Heart right ventricle (tissue), 16 donors: ENCODE results near the gene CMKLR1. TPM values are rescaled to one million over a fixed set of nuclear protein-coding genes. Genes with fewer than 3 reads are reported as not detected.

Source experiments
- ATAC-seq, 8 donors: fragments of 200-7000 bp; cut with Tn5 transposase; one replicate each; pipeline ENCODE4 v1.9.1; 2020; ENCODE audit warnings: mild to moderate bottlenecking in 8 of 8, moderate library complexity in 8 of 8, moderate number of reproducible peaks in 1 of 8
- DNase-seq, 2 donors: peaks; one replicate each; pipeline ENCODE4 v3.0.0-alpha.2; 2020
- H3K27ac ChIP-seq, 10 donors: fragments of 200-600 bp; sonication (generic) in 2 of 10; one replicate each; pipeline versions ENCODE4 v1.5.0 to v1.8.0; 2020 to 2022; ENCODE audit warnings: mild to moderate bottlenecking in 3 of 10
- H3K27me3 ChIP-seq, 7 donors: fragments of 200-600 bp; one replicate each; pipeline ENCODE4 v1.8.0; 2021 to 2022; ENCODE audit warnings: mild to moderate bottlenecking in 2 of 7
- H3K36me3 ChIP-seq, 9 donors: fragments of 200-600 bp; sonication (generic) in 1 of 9; one replicate each; pipeline versions ENCODE4 v1.5.0 to v1.8.0; 2020 to 2022; ENCODE audit warnings: mild to moderate bottlenecking in 2 of 9
- H3K4me1 ChIP-seq, 9 donors: fragments of 200-600 bp; sonication (generic) in 1 of 9; one replicate each; pipeline versions ENCODE4 v1.5.0 to v1.8.0; 2020 to 2022; ENCODE audit warnings: mild to moderate bottlenecking in 4 of 9
- H3K4me3 ChIP-seq, 10 donors: fragments of 200-600 bp; sonication (generic) in 2 of 10; one replicate each; pipeline versions ENCODE4 v1.5.0 to v1.8.0; 2020 to 2022; ENCODE audit warnings: mild to moderate bottlenecking in 7 of 10, moderate library complexity in 2 of 10
- H3K9me3 ChIP-seq, 11 donors: fragments of 200-600 bp in 10 of 11; sonication (generic) in 2 of 11; one replicate each; pipeline versions ENCODE4 v1.5.0 to v1.8.0; 2013 to 2022; ENCODE audit warnings: mild to moderate bottlenecking in 2 of 11, control low read depth in 1 of 11, moderate library complexity in 1 of 11
- WGBS, 2 donors: extraction: QIAGEN DNeasy Blood & Tissue Kit; methylation state at CpG; one replicate each; pipeline ENCODE4 v1.1.7; 2013; ENCODE audit warnings: inconsistent platforms in 1 of 2; 5-methylcytosine and 5-hydroxymethylcytosine counted together
- intact Hi-C, 10 donors: fragments of 100-400 bp; cut with DNase I; formaldehyde crosslinking; loops; one replicate each; pipeline versions ENCODE4 v1.11.1 to v1.14.2; 2022
- polyA plus RNA-seq, 2 donors: library from polyadenylated mRNA; stranded (reverse); fragments of 200-250 nt; gene quantifications; one replicate each; pipeline ENCODE4 v1.2.3, GENCODE V29; 2013
- total RNA-seq, 10 donors: library from RNA; stranded (reverse); fragmentation: NEBNext Ultra II Directional in 3 of 10; extraction: Animal tissue kit (Norgen Biotek cat#: 25700) in 3 of 10; gene quantifications; one replicate each; pipeline versions ENCODE4 v1.2.1 to v1.2.4, GENCODE V29; 2021 to 2023
- TF ChIP-seq, protein P1 (sequence below), 9 donors: fragments of 200-600 bp; sonication (generic) in 2 of 9; IDR thresholded peaks; one replicate each; pipeline versions ENCODE4 v1.5.0 to v1.8.0; 2021 to 2022; ENCODE audit warnings: antibody characterized with exemption in 9 of 9, mild to moderate bottlenecking in 5 of 9, moderate library complexity in 1 of 9
- donor health status: Arrhythmogenic right ventricular cardiomyopathy.
- donor health status: ischemic (EF 13 %, LVEDD 7.1; RV severe dilation, severe dysfunction).
- donor health status: healthy with polysubstance abuse.
- donor health status: DM: no; HTN: yes; CAD: no.
- donor health status: DM: no; HTN: no; CAD: no.
- donor health status: ischemic (EF 25% LVEDD 6.9; RV normal size, moderate dysfunction).
- donor health status: ischemic (EF 25% LVEDD 5.7; RV mildly dilated, moderate dysfunction).
- donor health status: healthy.
- donor health status: DM: yes; HTN: yes; CAD: no.
- donor health status: Ischemic cardiomyopathy.
- donor health status: ischemic (EF 35%, LVEDD 5.7; RV mildly dilated, moderate dysfunction).
- donor health status: nonischemic (EF 11% LVEDD 7.7; RV severe dilation, severe dysfunction).
- donor health status: DM: yes; HTN: yes; CAD: no.
- donor health status: PGD.
- donor health status: ischemic (EF 29% LVEDD 5.4; RV normal size, mild dysfunction).
- donor health status: nonischemic (EF 23%, LVEDD 6.1; RV moderate dilation, normal function).

Gene CMKLR1
- total and polyA plus RNA-seq, 12 donors, result 2.2 to 24.0 (median 5.1) TPM

DNA sequence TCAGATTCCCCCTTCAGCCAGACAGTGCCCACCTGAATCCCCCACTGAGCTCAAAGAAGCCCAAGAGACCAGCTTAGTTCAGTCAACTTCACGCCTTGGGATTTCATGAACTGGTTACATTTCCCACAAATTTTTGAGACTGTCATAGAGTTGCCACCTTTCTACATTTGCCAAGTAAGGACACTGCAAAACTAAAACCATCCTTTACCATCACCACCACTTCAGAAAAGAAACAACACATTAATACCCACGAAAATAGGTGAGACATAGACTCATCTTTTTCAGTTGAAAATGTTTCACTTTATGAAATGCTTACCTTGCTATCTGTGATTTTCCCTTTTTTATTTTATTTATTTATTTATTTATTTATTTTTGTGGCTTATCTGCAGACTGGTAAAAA, 16.1 kb downstream of the CMKLR1 start:
- Histone ChIP-seq H3K9me3 (peaks cover 0 to under 1% (median 0%) of the 10 kb centered on the region in 11 donors), H3K4me3 (no peak overlapping the region), H3K4me1 (peaks cover 6 to 41% (median 12%) of the 10 kb centered on the region in 9 donors), H3K27me3 (peaks cover 0 to 3% (median 0%) of the 10 kb centered on the region in 7 donors), H3K36me3 (peaks cover 0 to 42% (median 0%) of the 10 kb centered on the region in 9 donors), H3K27ac (no peak overlapping the region)
- ATAC-seq (no peak), DNase-seq (no peak)
- 95 to 98% methylated on average over 2 of the region's 2 CpGs for WGBS, 2 donors
- TF ChIP-seq, protein P1, sequence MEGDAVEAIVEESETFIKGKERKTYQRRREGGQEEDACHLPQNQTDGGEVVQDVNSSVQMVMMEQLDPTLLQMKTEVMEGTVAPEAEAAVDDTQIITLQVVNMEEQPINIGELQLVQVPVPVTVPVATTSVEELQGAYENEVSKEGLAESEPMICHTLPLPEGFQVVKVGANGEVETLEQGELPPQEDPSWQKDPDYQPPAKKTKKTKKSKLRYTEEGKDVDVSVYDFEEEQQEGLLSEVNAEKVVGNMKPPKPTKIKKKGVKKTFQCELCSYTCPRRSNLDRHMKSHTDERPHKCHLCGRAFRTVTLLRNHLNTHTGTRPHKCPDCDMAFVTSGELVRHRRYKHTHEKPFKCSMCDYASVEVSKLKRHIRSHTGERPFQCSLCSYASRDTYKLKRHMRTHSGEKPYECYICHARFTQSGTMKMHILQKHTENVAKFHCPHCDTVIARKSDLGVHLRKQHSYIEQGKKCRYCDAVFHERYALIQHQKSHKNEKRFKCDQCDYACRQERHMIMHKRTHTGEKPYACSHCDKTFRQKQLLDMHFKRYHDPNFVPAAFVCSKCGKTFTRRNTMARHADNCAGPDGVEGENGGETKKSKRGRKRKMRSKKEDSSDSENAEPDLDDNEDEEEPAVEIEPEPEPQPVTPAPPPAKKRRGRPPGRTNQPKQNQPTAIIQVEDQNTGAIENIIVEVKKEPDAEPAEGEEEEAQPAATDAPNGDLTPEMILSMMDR (IDR thresholded peaks at IDR 0.05), result no peak
- intact Hi-C loops, result loop anchor here in 1 of 10 donors (5.0 kb wide), 1 partner anchor 1741 kb away; the partner anchor contains the start of gene RFX4

DNA sequence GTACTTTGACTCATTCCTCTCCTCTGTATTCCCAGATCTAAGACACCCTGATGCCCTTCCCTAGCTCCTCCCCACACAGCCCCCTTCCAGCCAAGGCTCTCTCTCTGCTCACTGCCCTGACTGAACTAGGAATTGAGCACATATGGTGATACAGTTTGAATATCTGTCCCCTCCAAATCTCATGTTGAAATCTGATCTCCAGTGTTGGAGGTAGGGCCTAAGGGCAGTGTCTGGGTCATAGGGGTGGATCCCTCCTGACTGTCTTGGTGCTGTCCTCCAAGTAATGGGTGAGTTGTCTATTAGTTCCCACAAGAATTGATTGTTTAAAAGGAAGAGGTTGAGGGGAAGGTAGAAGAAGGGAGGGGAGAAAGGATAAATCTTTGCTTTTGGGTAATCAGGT, 17.4 kb downstream of the CMKLR1 start:
- Histone ChIP-seq H3K27ac (no peak overlapping the region), H3K4me1 (peaks cover 0 to 37% (median 0%) of the 10 kb centered on the region in 9 donors), H3K4me3 (no peak overlapping the region), H3K36me3 (peaks cover 0 to 35% (median 0%) of the 10 kb centered on the region in 9 donors), H3K27me3 (peaks cover 0 to 3% (median 0%) of the 10 kb centered on the region in 7 donors), H3K9me3 (peaks cover 0 to 4% (median 0%) of the 10 kb centered on the region in 11 donors)
- TF ChIP-seq, protein P1 (IDR thresholded peaks at IDR 0.05), result no peak
- intact Hi-C loops, result loop anchor here in 1 of 10 donors (5.0 kb wide), 1 partner anchor 1739 kb away; the partner anchor contains the start of gene RFX4
- DNase-seq, result no peak
- ATAC-seq, result peak in 1 of 8 donors; percentile 19

DNA sequence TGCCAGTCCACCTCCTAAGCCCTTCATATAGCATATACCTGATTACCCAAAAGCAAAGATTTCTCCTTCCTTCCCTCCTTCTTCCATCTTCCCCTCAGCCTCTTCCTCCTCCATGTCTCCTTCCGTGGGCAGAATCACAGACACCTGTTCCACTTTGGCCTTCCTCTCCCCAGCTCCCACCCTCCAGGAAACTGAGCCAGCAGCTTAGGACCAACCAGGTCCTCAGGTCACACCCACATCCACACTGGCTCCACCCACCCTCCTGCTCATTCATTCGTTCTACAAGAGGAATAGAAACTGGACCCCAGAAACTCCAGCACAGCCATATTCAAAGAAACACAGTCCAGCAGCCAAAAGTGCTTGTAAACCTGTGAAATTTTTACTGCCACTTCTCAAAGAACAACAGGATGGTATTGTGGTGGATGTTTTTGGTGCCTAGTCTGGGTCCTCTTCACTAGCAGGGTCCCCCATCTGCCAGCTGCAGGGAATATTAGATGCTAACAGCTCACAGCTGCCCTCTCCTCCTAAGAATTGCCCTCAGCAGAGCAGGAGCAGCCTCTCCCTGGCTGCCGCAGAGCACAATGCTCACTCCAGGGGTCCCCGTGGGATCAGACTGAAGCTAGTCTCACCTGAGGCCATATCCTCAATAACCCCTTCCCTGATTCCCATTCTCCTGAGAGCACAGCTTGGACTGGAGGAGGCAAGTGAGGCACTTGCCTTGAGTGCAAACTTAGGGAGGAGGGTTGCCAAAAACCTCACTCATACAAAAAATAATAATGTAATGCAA, 18.4 kb downstream of the CMKLR1 start:
- no peak for DNase-seq
- no peak for ATAC-seq
- no peak overlapping the region for H3K27ac ChIP-seq
- 48 to 57% methylated on average over 4 of the region's 4 CpGs for WGBS, 2 donors
- no peak overlapping the region for H3K4me3 ChIP-seq
- intact Hi-C loops, result loop anchor here in 1 of 10 donors (5.0 kb wide), 1 partner anchor 1738 kb away; the partner anchor contains the start of gene RFX4
- peaks cover 0 to 4% (median 0%) of the 10 kb centered on the region in 11 donors for H3K9me3 ChIP-seq
- TF ChIP-seq, protein P1 (IDR thresholded peaks at IDR 0.05), result no peak
- peaks cover 0 to 42% (median 4%) of the 10 kb centered on the region in 9 donors for H3K4me1 ChIP-seq
- H3K36me3 ChIP-seq, result peaks cover 0 to 25% (median 0%) of the 10 kb centered on the region in 9 donors
- H3K27me3 ChIP-seq, result peaks cover 0 to 3% (median 0%) of the 10 kb centered on the region in 7 donors

DNA sequence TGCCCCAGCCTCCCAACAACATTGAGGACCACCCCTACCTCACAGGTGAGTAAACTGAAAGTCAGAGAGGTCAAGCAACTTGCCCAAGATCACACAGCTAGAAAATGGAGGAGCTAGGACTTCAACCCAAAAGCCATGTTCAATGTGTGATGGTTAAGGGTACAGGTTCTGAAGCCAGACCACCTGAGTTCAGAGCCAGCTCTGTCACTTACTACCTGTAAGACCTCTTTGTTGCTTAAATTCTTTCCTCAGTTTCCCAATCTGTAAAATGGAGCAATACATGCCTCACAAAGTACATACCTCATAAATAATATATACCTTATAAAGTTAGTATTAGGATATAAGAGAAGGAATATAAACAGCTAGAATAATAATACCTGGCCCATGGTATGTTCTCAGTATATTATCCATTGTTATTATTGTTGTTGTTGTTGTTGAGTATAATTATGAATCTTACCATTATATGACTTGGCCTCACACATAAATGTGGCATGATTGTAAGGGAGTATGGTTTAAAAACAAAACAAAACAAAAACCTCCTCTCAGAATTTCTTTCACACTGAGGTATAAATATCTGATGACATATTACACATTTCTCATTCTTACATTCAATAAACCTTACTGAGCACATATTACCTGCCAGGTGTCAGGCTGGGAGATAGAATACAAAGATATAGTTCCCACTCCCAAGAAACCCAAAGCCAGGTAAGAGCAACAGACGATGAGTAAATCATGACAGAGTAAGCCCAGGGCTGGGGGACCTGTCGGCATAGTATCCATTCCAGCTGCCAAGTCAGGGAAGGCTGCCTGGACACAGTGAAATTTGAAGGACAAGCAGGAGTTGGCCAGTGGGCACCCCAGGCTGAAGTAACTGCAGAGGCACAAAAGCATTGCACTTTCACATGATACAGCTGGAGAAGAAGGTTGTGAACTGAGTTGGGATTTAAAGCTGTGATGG, 19.6 kb downstream of the CMKLR1 start:
- ATAC-seq (no peak), DNase-seq (no peak)
- WGBS, 2 donors, result 88 to 89% methylated on average over 2 of the region's 2 CpGs
- Histone ChIP-seq H3K4me1 (peaks cover 0 to 42% (median 6%) of the 10 kb centered on the region in 9 donors), H3K27ac (peak overlapping the region in 1 of 10 donors; percentile 34), H3K27me3 (peaks cover 0 to 3% (median 0%) of the 10 kb centered on the region in 7 donors), H3K9me3 (peaks cover 0 to 4% (median 0%) of the 10 kb centered on the region in 11 donors), H3K4me3 (no peak overlapping the region), H3K36me3 (peaks cover 0 to 24% (median 0%) of the 10 kb centered on the region in 9 donors)
- intact Hi-C loops, result loop anchor here in 1 of 10 donors (5.0 kb wide), 1 partner anchor 1737 kb away; the partner anchor contains the start of gene RFX4
- TF ChIP-seq, protein P1 (IDR thresholded peaks at IDR 0.05), result no peak
